ENCODE data around the gene EGFL7. TPM values are rescaled to one million over a fixed set of nuclear protein-coding genes. Genes with fewer than 3 reads are reported as not detected.
A peak's percentile ranks its signal among the peaks of the same experiment; 100 is the strongest.

EGFL7 gene
- total RNA-seq, 3 donors from 2014 or later: 15.9 to 43.4 (median 18.9) TPM

GRCh38 chr9:136623016-136623841 is 39.5 kb upstream of the EGFL7 start:
- TF ChIP-seq CTCF (IDR thresholded peaks at IDR 0.05): no peak
- H3K36me3 ChIP-seq (ENCODE audit: low read depth): no peaks in the 10 kb centered on the region
- DNase-seq: peak in 1 of 3 donors; percentile 54
- no peak overlapping the region for H3K4me3 ChIP-seq
- no peaks in the 10 kb centered on the region for H3K9me3 ChIP-seq
- H3K4me1 ChIP-seq (ENCODE audit: low read depth): peaks cover 48% of the 10 kb centered on the region
- intact Hi-C loops (cut with DNase I, micrococcal nuclease): no loop called here
- no peak for ATAC-seq

GRCh38 chr9:136623842-136624183 is 38.9 kb upstream of the EGFL7 start:
- intact Hi-C loops (cut with DNase I, micrococcal nuclease): loop anchor here in 1 of 2 donors (2.0 kb wide), 1 partner anchor 135 kb away; no protein-coding TSS in a partner anchor
- DNase-seq: peak in 2 of 3 donors; percentile 40 to 54

GRCh38 chr9:136624184-136624951 is 38.3 kb upstream of the EGFL7 start:
- TF ChIP-seq CTCF (IDR thresholded peaks at IDR 0.05): no peak
- Histone ChIP-seq H3K4me3 (no peak overlapping the region), H3K9me3 (no peaks in the 10 kb centered on the region), H3K36me3 (ENCODE audit: low read depth) (no peaks in the 10 kb centered on the region), H3K4me1 (ENCODE audit: low read depth) (peaks cover 47% of the 10 kb centered on the region)
- intact Hi-C loops (cut with DNase I, micrococcal nuclease): loop anchor here in 1 of 2 donors (2.0 kb wide), 1 partner anchor 136 kb away; no protein-coding TSS in a partner anchor
- ATAC-seq (no peak), DNase-seq (peak in 2 of 3 donors; percentile 44 to 57)

More at GRCh38 chr9:136623842-136624183, 38.9 kb upstream of the EGFL7 start:
- Histone ChIP-seq H3K4me3 (no peak overlapping the region), H3K36me3 (ENCODE audit: low read depth) (no peaks in the 10 kb centered on the region), H3K4me1 (ENCODE audit: low read depth) (peaks cover 46% of the 10 kb centered on the region), H3K9me3 (no peaks in the 10 kb centered on the region)
- no peak for TF ChIP-seq CTCF (IDR thresholded peaks at IDR 0.05)
- ATAC-seq: no peak

GRCh38 chr9:136625101-136626065 is 37.3 kb upstream of the EGFL7 start:
- Histone ChIP-seq H3K4me3 (no peak overlapping the region), H3K4me1 (ENCODE audit: low read depth) (peaks cover 57% of the 10 kb centered on the region), H3K9me3 (no peaks in the 10 kb centered on the region), H3K36me3 (ENCODE audit: low read depth) (no peaks in the 10 kb centered on the region)
- peak; percentile 89 to 90 (median 90) for DNase-seq
- intact Hi-C loops (cut with DNase I, micrococcal nuclease): loop anchor here in 1 of 2 donors (2.0 kb wide), 1 partner anchor 137 kb away; no protein-coding TSS in a partner anchor
- no peak for TF ChIP-seq CTCF (IDR thresholded peaks at IDR 0.05)
- peak; percentile 47 for ATAC-seq

Data from mucosa of descending colon (tissue), 3 donors.